HepG2 (cell line): Measurements from ENCODE around the gene P2RY6. TPM values are rescaled to one million over a fixed set of nuclear protein-coding genes. Genes with fewer than 3 reads are reported as not detected.
A peak's percentile ranks its signal among the peaks of the same experiment; 100 is the strongest.

ENCODE experiments used
- E2F1 ChIP-seq: sonication (generic); formaldehyde crosslinking; IDR thresholded peaks from 2 replicates; pipeline ENCODE4 v1.5.0; 2020; ENCODE audit warnings: missing genetic modification reagents
- ELF1 ChIP-seq: sonication (generic); formaldehyde crosslinking; IDR thresholded peaks from 2 replicates; pipeline ENCODE4 v1.4.0; 2020; ENCODE audit warnings: missing genetic modification reagents
- HOXA7 ChIP-seq: sonication (generic); formaldehyde crosslinking; IDR thresholded peaks from 2 replicates; pipeline ENCODE4 v1.8.1; 2022; ENCODE audit warnings: mild to moderate bottlenecking, missing genetic modification reagents, moderate library complexity
- IRX3 ChIP-seq: sonication (generic); formaldehyde crosslinking; IDR thresholded peaks from 2 replicates; pipeline ENCODE4 v1.8.1; 2023; ENCODE audit warnings: mild to moderate bottlenecking, low read depth, missing genetic modification reagents, borderline replicate concordance
- ISX ChIP-seq: sonication (generic); formaldehyde crosslinking; conservative IDR thresholded peaks from 2 replicates; pipeline ENCODE4 v1.5.0; 2020; ENCODE audit warnings: missing genetic modification reagents
- KDM5A ChIP-seq: fragments of 200-600 bp; sonication (generic); IDR thresholded peaks from 2 replicates; pipeline ENCODE4 v1.7.0; 2018; ENCODE audit warnings: antibody characterized with exemption, mild to moderate bottlenecking, low read length, borderline replicate concordance
- MTA3 ChIP-seq: sonication (generic); formaldehyde crosslinking; IDR thresholded peaks from 2 replicates; pipeline ENCODE4 v1.4.0; 2020; ENCODE audit warnings: missing genetic modification reagents
- NRL ChIP-seq: sonication (generic); formaldehyde crosslinking; IDR thresholded peaks from 2 replicates; pipeline ENCODE4 v1.5.0; 2020; ENCODE audit warnings: missing genetic modification reagents, mild to moderate bottlenecking, moderate library complexity, borderline replicate concordance
- PHB2 ChIP-seq: fragments of 450-650 bp; IDR thresholded peaks from 2 replicates; pipeline ENCODE4 v1.6.1; 2018; ENCODE audit not compliant: partially characterized antibody
- RBM39 ChIP-seq: fragments of 200-400 bp; formaldehyde crosslinking; IDR thresholded peaks from one replicate; pipeline ENCODE4 v1.6.1; 2018; ENCODE audit warnings: antibody characterized with exemption, mild to moderate bottlenecking, low read depth, low read length; ENCODE audit not compliant: poor library complexity, severe bottlenecking
- RELA ChIP-seq: sonication (generic); formaldehyde crosslinking; IDR thresholded peaks from 2 replicates; pipeline ENCODE4 v1.4.0; 2020; ENCODE audit warnings: missing genetic modification reagents
- SNAI1 ChIP-seq: sonication (generic); formaldehyde crosslinking; IDR thresholded peaks from 2 replicates; pipeline ENCODE4 v1.5.0; 2020; ENCODE audit warnings: mild to moderate bottlenecking, missing genetic modification reagents, borderline replicate concordance
- TAF1 ChIP-seq: sonication (generic); formaldehyde crosslinking; IDR thresholded peaks from 2 replicates; pipeline ENCODE4 v1.4.0; 2020; ENCODE audit warnings: missing genetic modification reagents
- TBX2 ChIP-seq: sonication (generic); formaldehyde crosslinking; IDR thresholded peaks from 2 replicates; pipeline ENCODE4 v1.5.0; 2020; ENCODE audit warnings: missing genetic modification reagents, mild to moderate bottlenecking, borderline replicate concordance
- THAP8 ChIP-seq: sonication (generic); formaldehyde crosslinking; IDR thresholded peaks from 2 replicates; pipeline ENCODE4 v1.5.1; 2020; ENCODE audit warnings: missing genetic modification reagents, mild to moderate bottlenecking, borderline replicate concordance
- ZNF205 ChIP-seq: IDR thresholded peaks from 2 replicates; pipeline ENCODE4 v1.6.1; 2018; ENCODE audit warnings: missing biosample characterization, missing genetic modification reagents
- ZNF292 ChIP-seq: sonication (generic); formaldehyde crosslinking; IDR thresholded peaks from 2 replicates; pipeline ENCODE4 v1.8.1; 2022; ENCODE audit warnings: mild to moderate bottlenecking, low read depth, missing genetic modification reagents, borderline replicate concordance
- ZNF704 ChIP-seq: sonication (generic); formaldehyde crosslinking; IDR thresholded peaks from 2 replicates; pipeline ENCODE4 v1.8.1; 2023; ENCODE audit warnings: mild to moderate bottlenecking, inconsistent platforms, moderate library complexity, missing genetic modification reagents, borderline replicate concordance
- polyA plus RNA-seq, 8 experiments: library from polyadenylated mRNA; depleted of rRNA in 3 of 8; stranded (reverse) in 7 of 8; unstranded in 1 of 8; fragments of >200 nt; fragmentation: Illumina TruSeq in 4 of 8; extraction: Trizol in 4 of 8; gene quantifications; 2 replicates each; pipeline versions ENCODE4 v1.2.1 to v1.2.3, GENCODE V29; 2011 to 2016; ENCODE audit warnings: low read depth in 4 of 8, missing spikeins in 1 of 8, mixed read lengths in 1 of 8; ENCODE audit not compliant: insufficient read depth in 1 of 8
- total RNA-seq, 5 experiments: library from RNA; depleted of rRNA; stranded (reverse); fragments of >200 nt; fragmentation: Illumina TruSeq; extraction: Trizol; gene quantifications; 2 replicates each; pipeline ENCODE4 v1.2.3, GENCODE V29; 2016; ENCODE audit warnings: low read depth in 1 of 5
- TF ChIP-seq, protein P1 (sequence below): sonication (generic); formaldehyde crosslinking; IDR thresholded peaks from 2 replicates; pipeline ENCODE4 v1.5.0; 2020; ENCODE audit warnings: mild to moderate bottlenecking, missing genetic modification reagents
- TF ChIP-seq, protein P2 (sequence below): sonication (generic); formaldehyde crosslinking; IDR thresholded peaks from 2 replicates; pipeline ENCODE4 v1.4.0; 2020; ENCODE audit warnings: mild to moderate bottlenecking, missing genetic modification reagents

The P2RY6 gene
- total and polyA plus RNA-seq, 2 of the 13 experiments (the other 11 are each of a cell fraction or from before 2014, with no cell fraction given): 0.09 to 0.29 TPM

GRCh38 chr11:73308961-73309919, 37.1 kb downstream of the P2RY6 start (continued):
- TF ChIP-seq ELF1 (peak; percentile 71), THAP8 (CRISPR knock-in tag) (0 out of 2 replicates have a peak, but pooled peaks have one; percentile 43), E2F1 (CRISPR knock-in tag) (peak; percentile 67; the same call in 1 of the 2 replicates), TAF1 (CRISPR knock-in tag) (peak; percentile 78), ZNF704 (CRISPR knock-in tag) (peak; percentile 69), ZNF205 (CRISPR knock-in tag) (peak; percentile 75), MTA3 (CRISPR knock-in tag) (no peak), KDM5A (no peak), TBX2 (CRISPR knock-in tag) (peak; percentile 70; the same call in 1 of the 2 replicates), SNAI1 (CRISPR knock-in tag) (no peak), ISX (0 out of 2 replicates have a peak, but pooled peaks have one; percentile 68), NRL (CRISPR knock-in tag) (peak; percentile 72; the same call in 1 of the 2 replicates), IRX3 (CRISPR knock-in tag) (no peak), RBM39 (no peak), PHB2 (no peak), ZNF292 (CRISPR knock-in tag) (peak; percentile 90), RELA (CRISPR knock-in tag) (0 out of 2 replicates have a peak, but pooled peaks have one; percentile 46), HOXA7 (no peak)
- TF ChIP-seq, protein P1, sequence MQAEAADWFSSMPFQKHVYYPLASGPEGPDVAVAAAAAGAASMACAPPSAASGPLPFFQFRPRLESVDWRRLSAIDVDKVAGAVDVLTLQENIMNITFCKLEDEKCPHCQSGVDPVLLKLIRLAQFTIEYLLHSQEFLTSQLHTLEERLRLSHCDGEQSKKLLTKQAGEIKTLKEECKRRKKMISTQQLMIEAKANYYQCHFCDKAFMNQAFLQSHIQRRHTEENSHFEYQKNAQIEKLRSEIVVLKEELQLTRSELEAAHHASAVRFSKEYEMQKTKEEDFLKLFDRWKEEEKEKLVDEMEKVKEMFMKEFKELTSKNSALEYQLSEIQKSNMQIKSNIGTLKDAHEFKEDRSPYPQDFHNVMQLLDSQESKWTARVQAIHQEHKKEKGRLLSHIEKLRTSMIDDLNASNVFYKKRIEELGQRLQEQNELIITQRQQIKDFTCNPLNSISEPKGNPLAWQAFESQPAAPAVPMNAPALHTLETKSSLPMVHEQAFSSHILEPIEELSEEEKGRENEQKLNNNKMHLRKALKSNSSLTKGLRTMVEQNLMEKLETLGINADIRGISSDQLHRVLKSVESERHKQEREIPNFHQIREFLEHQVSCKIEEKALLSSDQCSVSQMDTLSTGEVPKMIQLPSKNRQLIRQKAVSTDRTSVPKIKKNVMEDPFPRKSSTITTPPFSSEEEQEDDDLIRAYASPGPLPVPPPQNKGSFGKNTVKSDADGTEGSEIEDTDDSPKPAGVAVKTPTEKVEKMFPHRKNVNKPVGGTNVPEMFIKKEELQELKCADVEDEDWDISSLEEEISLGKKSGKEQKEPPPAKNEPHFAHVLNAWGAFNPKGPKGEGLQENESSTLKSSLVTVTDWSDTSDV (CRISPR knock-in tag): no peak
- TF ChIP-seq, protein P2, sequence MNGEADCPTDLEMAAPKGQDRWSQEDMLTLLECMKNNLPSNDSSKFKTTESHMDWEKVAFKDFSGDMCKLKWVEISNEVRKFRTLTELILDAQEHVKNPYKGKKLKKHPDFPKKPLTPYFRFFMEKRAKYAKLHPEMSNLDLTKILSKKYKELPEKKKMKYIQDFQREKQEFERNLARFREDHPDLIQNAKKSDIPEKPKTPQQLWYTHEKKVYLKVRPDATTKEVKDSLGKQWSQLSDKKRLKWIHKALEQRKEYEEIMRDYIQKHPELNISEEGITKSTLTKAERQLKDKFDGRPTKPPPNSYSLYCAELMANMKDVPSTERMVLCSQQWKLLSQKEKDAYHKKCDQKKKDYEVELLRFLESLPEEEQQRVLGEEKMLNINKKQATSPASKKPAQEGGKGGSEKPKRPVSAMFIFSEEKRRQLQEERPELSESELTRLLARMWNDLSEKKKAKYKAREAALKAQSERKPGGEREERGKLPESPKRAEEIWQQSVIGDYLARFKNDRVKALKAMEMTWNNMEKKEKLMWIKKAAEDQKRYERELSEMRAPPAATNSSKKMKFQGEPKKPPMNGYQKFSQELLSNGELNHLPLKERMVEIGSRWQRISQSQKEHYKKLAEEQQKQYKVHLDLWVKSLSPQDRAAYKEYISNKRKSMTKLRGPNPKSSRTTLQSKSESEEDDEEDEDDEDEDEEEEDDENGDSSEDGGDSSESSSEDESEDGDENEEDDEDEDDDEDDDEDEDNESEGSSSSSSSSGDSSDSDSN: peak; percentile 99
